DMS 273 (cell line): ENCODE data around the gene FARP1.

Source experiments
- DNase-seq: peaks from one replicate; lab custom pipeline; 2025; ENCODE audit not compliant: unreplicated experiment; lab: John Stamatoyannopoulos, UW

FARP1 gene

GRCh38 chr13:98174307-98174706 lies 31.4 kb downstream of the FARP1 start:
- no peak for DNase-seq

GRCh38 chr13:98175043-98175442 lies 32.1 kb downstream of the FARP1 start:
- DNase-seq: no peak

GRCh38 chr13:98175823-98176222 lies 32.9 kb downstream of the FARP1 start:
- no peak for DNase-seq

- DNase-seq: no peak
Measured at GRCh38 chr13:98176777-98177608, 34.1 kb downstream of the FARP1 start, which contains the start of gene RNF113B. Gene RNF113B, minus strand, starts transcription at chr13:98177269. Its CDS starts 33 bp downstream, at chr13:98177236.

GRCh38 chr13:98180092-98180491 lies 37.2 kb downstream of the FARP1 start:
- DNase-seq: no peak

GRCh38 chr13:98181111-98181815 lies 38.4 kb downstream of the FARP1 start:
- no peak for DNase-seq

GRCh38 chr13:98182153-98182552 lies 39.3 kb downstream of the FARP1 start:
- DNase-seq: no peak

- DNase-seq: no peak
Measured at GRCh38 chr13:98182589-98182988, 39.7 kb downstream of the FARP1 start.

- DNase-seq: no peak
Measured at GRCh38 chr13:98184792-98185191, 41.9 kb downstream of the FARP1 start.

- peak; percentile 24 for DNase-seq
Measured at GRCh38 chr13:98187155-98187964, 44.5 kb downstream of the FARP1 start.

- DNase-seq: no peak
Measured at GRCh38 chr13:98187965-98188261, 45.0 kb downstream of the FARP1 start.

- no peak for DNase-seq
Measured at GRCh38 chr13:98188544-98189166, 45.8 kb downstream of the FARP1 start.

GRCh38 chr13:98189841-98190505 lies 47.1 kb downstream of the FARP1 start:
- no peak for DNase-seq

- no peak for DNase-seq
Measured at GRCh38 chr13:98190889-98191444, 48.1 kb downstream of the FARP1 start.

GRCh38 chr13:98192008-98192407 lies 49.1 kb downstream of the FARP1 start:
- DNase-seq: no peak

GRCh38 chr13:98195054-98195791 lies 52.3 kb downstream of the FARP1 start:
- no peak for DNase-seq

- no peak for DNase-seq
Measured at GRCh38 chr13:98198683-98199082, 55.8 kb downstream of the FARP1 start.

GRCh38 chr13:98199480-98199879 lies 56.6 kb downstream of the FARP1 start:
- no peak for DNase-seq

- no peak for DNase-seq
Measured at GRCh38 chr13:98200211-98200878, 57.5 kb downstream of the FARP1 start.
